SK-N-MC (cell line): ENCODE data around the gene PARD3.

Source experiments
- DNase-seq: peaks from one replicate; pipeline ENCODE4 v3.0.0-alpha.2; 2011; ENCODE audit warnings: low read depth, low spot score
- H3K27ac ChIP-seq: fragments of 200-600 bp; sonication (generic); 2 replicates; pipeline ENCODE4 v1.5.1; 2016; ENCODE audit warnings: mixed run types
- H3K36me3 ChIP-seq: fragments of 200-600 bp; sonication (generic); 2 replicates; pipeline ENCODE4 v1.6.1; 2017; ENCODE audit warnings: antibody characterized with exemption, low read length, mixed read lengths; ENCODE audit not compliant: insufficient read depth
- H3K4me3 ChIP-seq: fragments of 200-600 bp; sonication (generic); 2 replicates; pipeline ENCODE4 v1.5.1; 2016
- H3K9ac ChIP-seq: fragments of 200-600 bp; sonication (generic); 2 replicates; pipeline ENCODE4 v1.8.0; 2017; ENCODE audit warnings: mixed run types, mixed read lengths; ENCODE audit not compliant: insufficient read length
- H3K9me3 ChIP-seq: fragments of 200-600 bp; sonication (generic); 2 replicates; pipeline ENCODE4 v1.6.1; 2017; ENCODE audit warnings: low read depth, mild to moderate bottlenecking, antibody characterized with exemption, low read length, moderate library complexity, mixed read lengths
- EZH2 ChIP-seq: fragments of 200-600 bp; sonication (generic); IDR thresholded peaks from one replicate; pipeline ENCODE4 v1.6.1; 2017; ENCODE audit warnings: antibody characterized with exemption
- FOXP2 ChIP-seq: optimal IDR thresholded peaks from 2 replicates; pipeline ENCODE3; 2011; ENCODE audit warnings: mild to moderate bottlenecking, moderate library complexity; ENCODE audit not compliant: insufficient read depth; ENCODE audit errors: extremely low read length, control extremely low read depth
- POLR2AphosphoS5 ChIP-seq: IDR thresholded peaks from 2 replicates; pipeline ENCODE4 v1.6.1; 2012; ENCODE audit warnings: mild to moderate bottlenecking, low read depth, low read length, borderline replicate concordance

PARD3 gene

DNA sequence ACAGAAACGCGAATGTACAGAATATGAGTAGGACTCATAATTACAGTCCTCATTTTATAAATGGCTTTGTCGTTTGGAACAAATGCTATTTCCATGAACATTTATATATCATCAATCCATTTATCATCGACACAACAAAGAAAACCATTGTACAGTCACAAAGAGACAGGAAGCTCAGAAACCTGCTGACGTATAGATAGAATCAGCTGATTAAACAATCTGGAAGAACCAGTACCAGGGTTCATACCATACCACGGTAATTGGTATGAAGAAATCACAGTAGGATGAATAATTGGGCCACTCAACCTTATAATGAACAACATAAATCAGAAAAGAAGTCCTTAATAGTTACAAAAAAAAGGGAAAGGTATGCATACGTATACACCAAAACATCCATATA is 295.0 kb downstream of the PARD3 start:
- H3K4me3 ChIP-seq = no peak overlapping the region
- H3K9ac ChIP-seq = no peak overlapping the region
- no peak for TF ChIP-seq FOXP2
- TF ChIP-seq POLR2AphosphoS5 = no peak
- no peak for TF ChIP-seq EZH2
- no peaks in the 10 kb centered on the region for H3K36me3 ChIP-seq
- DNase-seq = no peak
- H3K9me3 ChIP-seq = no peaks in the 10 kb centered on the region
- H3K27ac ChIP-seq = no peak overlapping the region

DNA sequence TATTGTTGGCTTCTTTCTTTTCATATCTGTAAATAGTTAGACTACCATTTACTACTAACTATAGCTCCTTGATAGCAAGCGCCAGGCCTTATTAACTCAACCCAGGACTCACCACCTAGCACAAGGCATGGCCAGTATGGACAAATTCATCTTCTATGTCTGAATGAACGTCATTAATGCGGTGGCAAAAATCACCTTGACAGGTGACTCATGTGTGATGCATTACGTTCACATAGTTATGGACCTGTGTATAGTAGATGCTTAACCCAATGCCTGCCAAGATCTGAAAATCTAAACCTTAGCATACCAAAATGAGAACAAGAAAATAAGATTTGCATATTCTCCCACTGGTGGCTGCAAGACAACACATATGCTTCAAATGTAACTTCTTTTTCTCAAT is 300.8 kb downstream of the PARD3 start:
- Histone ChIP-seq H3K9me3 (no peaks in the 10 kb centered on the region), H3K4me3 (no peak overlapping the region), H3K36me3 (no peaks in the 10 kb centered on the region), H3K9ac (no peak overlapping the region), H3K27ac (no peak overlapping the region)
- TF ChIP-seq FOXP2 (no peak), POLR2AphosphoS5 (no peak), EZH2 (no peak)
- no peak for DNase-seq

DNA sequence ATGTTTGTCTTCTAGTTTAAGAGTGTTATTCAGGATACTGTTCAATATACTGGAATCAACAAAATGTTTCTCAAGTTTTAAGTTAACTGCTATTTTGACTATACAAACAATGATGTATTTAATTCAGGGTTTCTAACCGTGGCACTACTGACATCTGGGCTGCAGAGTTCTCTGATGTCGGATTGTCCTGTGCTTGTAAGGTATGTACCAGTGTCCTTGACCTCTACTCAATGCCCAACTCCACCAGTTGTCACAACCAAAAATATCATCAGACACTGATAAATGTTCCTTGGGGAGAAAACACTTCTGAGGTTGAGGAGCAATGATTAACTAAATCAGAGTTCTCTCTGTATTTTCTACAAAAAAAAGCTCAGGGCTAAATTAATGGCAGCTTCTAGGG is 301.5 kb downstream of the PARD3 start:
- H3K4me3 ChIP-seq = no peak overlapping the region
- TF ChIP-seq EZH2 (no peak), POLR2AphosphoS5 (no peak), FOXP2 (no peak)
- H3K9me3 ChIP-seq = no peaks in the 10 kb centered on the region
- no peak overlapping the region for H3K27ac ChIP-seq
- no peak for DNase-seq
- no peaks in the 10 kb centered on the region for H3K36me3 ChIP-seq
- no peak overlapping the region for H3K9ac ChIP-seq

DNA sequence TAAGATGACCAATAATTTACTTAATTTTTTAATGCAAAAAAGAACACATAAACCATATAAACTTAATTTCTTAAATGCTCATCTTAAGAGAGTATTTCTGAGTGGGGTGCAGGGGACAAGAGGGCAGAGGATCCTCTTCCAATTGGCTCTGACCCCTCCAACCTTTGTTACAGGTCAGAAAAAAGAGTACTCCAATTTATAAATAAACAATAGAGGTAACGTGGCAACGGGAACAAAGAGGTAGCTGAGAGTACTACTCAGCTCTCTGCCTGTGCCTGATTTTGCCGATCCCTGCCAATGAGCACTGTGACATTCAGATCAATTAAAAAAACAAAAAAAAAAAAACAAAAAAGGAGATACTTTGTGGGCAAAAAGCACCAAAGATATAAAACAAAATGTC is 307.9 kb downstream of the PARD3 start:
- Histone ChIP-seq H3K27ac (no peak overlapping the region), H3K36me3 (no peaks in the 10 kb centered on the region), H3K9me3 (no peaks in the 10 kb centered on the region), H3K9ac (no peak overlapping the region), H3K4me3 (no peak overlapping the region)
- TF ChIP-seq POLR2AphosphoS5 (no peak), FOXP2 (no peak), EZH2 (no peak)
- DNase-seq = no peak

DNA sequence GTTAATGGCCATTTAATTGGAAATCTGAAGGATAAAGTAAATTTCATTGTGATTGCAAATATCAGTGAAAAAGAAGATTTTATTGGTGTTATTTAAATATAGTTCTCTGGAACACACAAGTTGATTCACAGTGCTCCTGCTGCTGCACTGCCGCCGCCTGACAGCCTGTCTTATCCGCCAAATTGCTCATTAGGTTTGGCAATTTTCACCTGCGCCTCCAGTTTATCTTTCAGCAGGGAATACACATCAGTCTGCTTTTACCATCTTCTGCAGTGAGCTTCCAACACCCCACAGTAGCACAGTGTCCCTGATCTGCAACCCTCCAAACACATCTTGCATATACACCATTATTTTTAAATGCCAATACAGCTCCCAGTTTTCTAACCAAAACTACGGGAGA is 308.3 kb downstream of the PARD3 start:
- no peak overlapping the region for H3K27ac ChIP-seq
- H3K9ac ChIP-seq = no peak overlapping the region
- no peaks in the 10 kb centered on the region for H3K36me3 ChIP-seq
- H3K9me3 ChIP-seq = no peaks in the 10 kb centered on the region
- no peak for DNase-seq
- no peak overlapping the region for H3K4me3 ChIP-seq
- TF ChIP-seq FOXP2 = no peak
- TF ChIP-seq POLR2AphosphoS5 = no peak
- no peak for TF ChIP-seq EZH2

DNA sequence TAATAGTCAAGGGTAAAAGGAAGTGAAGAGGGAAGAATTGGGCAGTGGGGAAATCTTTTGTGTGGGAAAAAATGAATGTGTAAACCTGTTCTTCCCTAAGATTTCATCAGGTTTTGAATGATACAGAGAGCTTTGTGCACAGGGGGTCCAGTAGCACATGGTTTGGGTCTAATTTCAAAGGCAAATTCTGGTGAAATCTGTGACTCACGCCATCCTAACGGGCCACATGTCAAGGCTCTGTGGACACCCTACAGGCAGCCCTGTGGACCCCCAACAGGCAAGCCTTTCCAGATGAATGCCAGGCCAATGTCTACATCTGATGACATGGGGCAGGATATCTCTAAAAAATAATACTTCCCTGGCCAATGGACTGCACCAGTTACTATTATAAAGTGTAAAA is 309.8 kb downstream of the PARD3 start:
- no peak overlapping the region for H3K9ac ChIP-seq
- no peaks in the 10 kb centered on the region for H3K36me3 ChIP-seq
- no peak for DNase-seq
- H3K9me3 ChIP-seq = no peaks in the 10 kb centered on the region
- TF ChIP-seq FOXP2 = no peak
- no peak for TF ChIP-seq POLR2AphosphoS5
- no peak for TF ChIP-seq EZH2
- no peak overlapping the region for H3K27ac ChIP-seq
- no peak overlapping the region for H3K4me3 ChIP-seq

DNA sequence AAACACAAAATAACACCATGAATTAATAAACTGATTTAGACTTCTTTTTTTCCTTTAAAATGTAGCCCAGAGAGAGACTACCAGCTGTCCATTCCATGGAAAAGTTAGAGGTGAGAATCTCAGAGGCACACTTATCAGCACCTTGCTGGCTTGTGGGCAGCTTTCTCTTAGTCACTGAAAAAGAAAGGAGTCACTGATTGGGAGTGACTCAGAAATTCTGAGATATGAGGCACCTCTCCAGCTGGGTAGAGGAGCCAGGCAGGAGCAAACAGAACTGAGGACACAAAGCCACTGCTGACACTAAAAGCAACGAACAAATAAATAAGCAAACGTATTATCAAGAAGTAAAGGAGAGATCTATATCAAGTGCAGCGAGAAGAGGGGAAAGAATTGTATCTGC is 310.6 kb downstream of the PARD3 start:
- no peak overlapping the region for H3K4me3 ChIP-seq
- DNase-seq = no peak
- H3K36me3 ChIP-seq = no peaks in the 10 kb centered on the region
- no peaks in the 10 kb centered on the region for H3K9me3 ChIP-seq
- no peak for TF ChIP-seq EZH2
- TF ChIP-seq POLR2AphosphoS5 = no peak
- TF ChIP-seq FOXP2 = no peak
- H3K27ac ChIP-seq = no peak overlapping the region
- no peak overlapping the region for H3K9ac ChIP-seq

DNA sequence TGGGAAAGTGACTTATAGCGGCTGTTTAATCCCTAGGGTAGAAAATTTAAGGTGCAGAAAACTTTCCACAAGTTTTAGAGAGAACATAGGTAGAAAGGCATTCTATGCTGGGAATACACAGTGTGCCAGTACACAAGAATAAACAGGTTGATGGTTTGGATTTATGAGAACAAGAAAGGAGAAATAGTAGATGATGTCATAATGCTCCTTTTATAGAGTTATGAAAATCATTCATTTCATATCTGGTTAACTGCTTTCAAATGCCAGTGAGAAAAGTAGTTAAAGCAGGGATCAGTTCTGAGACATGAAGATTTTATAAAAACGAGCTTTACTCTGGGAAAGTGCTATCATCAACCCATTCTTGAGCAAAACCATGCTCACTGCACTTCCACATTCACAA is 311.4 kb downstream of the PARD3 start:
- Histone ChIP-seq H3K36me3 (no peaks in the 10 kb centered on the region), H3K4me3 (no peak overlapping the region), H3K9me3 (no peaks in the 10 kb centered on the region), H3K9ac (no peak overlapping the region), H3K27ac (no peak overlapping the region)
- TF ChIP-seq FOXP2 (no peak), POLR2AphosphoS5 (no peak), EZH2 (no peak)
- no peak for DNase-seq

DNA sequence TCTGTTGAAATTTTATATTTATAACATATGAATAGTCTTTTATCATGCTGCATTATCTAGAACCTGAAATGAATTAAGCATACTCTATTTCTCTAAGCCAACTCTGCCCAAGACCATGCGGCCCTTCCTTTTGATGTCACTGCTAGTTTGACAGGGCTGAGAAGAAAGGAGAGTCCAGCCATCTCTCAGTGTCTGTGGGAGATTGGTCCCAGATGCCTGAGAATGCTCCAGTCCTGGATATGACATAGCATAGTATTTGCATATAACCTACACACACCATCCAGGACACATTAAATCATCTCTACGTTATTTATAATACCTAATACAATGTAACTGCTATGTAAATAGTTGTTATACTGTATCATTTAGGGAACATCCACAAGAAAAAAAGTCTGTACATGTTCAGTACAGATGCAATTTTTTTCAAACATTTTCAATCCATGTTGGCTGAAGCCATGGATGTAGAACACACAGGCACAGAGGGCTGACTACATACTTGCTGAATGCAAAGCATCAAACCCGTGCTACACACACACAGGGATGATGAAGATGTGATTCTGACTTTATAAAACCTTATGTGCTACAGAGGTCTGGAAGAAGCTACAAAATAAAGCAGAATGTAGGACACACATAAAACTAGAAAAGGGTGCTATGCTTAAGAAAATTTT is 315.4 kb downstream of the PARD3 start:
- no peak for TF ChIP-seq FOXP2
- TF ChIP-seq POLR2AphosphoS5 = no peak
- no peak for TF ChIP-seq EZH2
- no peak for DNase-seq
- Histone ChIP-seq H3K9ac (no peak overlapping the region), H3K4me3 (no peak overlapping the region), H3K36me3 (no peaks in the 10 kb centered on the region), H3K9me3 (no peaks in the 10 kb centered on the region), H3K27ac (no peak overlapping the region)
